Activated CD4-positive, alpha-beta T cell treated with anti-CD3 and anti-CD28 coated beads, Interleukin-2, amount 50 U/mL, for 1 hour (primary cell): ENCODE data around the gene MAPK8IP1.

ENCODE experiments used
- DNase-seq: peaks from one replicate; pipeline ENCODE4 v3.0.0-alpha.2; 2020

The MAPK8IP1 gene

GRCh38 chr11:45860764-45861510 is 24.5 kb upstream of the MAPK8IP1 start:
- DNase-seq = no peak

GRCh38 chr11:45864041-45864440 is 21.4 kb upstream of the MAPK8IP1 start:
- DNase-seq = no peak

DNA sequence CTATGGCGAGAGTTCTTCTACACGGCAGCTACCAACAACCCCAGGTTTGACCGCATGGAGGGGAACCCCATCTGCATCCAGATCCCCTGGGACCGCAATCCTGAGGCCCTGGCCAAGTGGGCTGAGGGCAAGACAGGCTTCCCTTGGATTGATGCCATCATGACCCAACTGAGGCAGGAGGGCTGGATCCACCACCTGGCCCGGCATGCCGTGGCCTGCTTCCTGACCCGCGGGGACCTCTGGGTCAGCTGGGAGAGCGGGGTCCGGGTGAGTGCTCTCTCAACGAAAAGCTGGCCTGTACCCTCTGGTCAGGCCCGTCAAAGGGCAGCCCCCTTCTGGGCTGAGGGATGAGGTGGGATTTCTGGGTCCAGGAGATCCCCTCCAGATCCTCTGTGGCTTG is 15.9 kb upstream of the MAPK8IP1 start:
- DNase-seq = no peak

- DNase-seq = no peak
Observed at GRCh38 chr11:45870706-45871105, 14.7 kb upstream of the MAPK8IP1 start.

DNA sequence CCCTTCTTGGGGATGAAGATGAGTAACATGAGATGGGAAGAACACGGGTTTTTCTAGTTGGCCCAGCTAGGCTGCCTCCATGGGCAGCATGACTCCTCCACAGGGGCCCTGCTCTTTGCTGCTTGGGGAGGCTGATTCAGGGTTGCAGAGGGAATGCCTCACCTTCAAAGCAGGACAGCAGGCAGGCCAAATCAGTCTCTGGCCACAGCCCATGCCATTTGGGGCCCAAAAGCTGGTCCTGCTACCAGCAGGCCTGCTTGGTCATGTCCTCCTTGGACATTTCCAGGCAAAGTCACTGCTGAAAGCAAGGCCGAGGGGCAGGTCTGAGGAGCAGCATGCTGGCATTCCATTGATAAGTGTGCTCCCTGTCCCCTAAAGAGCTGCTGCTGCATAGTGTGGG is 13.8 kb upstream of the MAPK8IP1 start:
- no peak for DNase-seq

DNA sequence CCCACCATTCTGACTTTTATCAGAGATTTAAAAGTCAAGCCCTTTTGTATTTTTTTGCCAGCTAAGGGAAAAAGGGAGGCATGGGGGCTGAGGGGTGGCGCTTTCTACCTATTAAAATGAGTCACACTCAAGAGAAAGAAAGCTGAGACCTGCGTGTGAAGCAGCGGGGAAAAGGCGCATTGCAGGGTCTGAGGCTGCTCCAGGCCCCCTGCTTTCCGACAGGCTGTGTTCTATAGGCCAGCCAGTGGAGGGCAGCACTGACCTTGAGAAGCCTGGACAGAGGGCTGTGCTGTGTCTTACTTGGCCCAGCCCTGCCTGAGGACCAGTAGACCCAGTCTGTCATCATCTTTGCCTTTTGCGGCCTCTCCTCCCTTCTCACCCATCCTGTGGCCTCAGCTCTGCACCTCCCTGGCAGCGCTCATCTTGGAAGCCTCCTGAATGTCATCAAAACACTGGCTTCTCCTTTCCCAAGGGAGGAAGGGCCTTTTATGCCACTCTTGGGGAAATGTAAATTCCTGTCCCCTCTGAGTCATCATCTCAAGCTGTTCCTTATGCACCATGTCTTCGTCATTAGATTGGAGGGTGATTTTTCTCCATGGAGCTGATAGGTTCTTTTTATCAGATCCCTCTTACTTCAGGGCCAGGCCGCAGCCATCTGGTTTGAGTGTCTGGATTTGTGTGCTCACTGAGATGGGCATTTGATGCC is 12.6 kb upstream of the MAPK8IP1 start:
- DNase-seq = peak; percentile 31

- DNase-seq = no peak
Observed at GRCh38 chr11:45876401-45876800, 9.1 kb upstream of the MAPK8IP1 start.

DNA sequence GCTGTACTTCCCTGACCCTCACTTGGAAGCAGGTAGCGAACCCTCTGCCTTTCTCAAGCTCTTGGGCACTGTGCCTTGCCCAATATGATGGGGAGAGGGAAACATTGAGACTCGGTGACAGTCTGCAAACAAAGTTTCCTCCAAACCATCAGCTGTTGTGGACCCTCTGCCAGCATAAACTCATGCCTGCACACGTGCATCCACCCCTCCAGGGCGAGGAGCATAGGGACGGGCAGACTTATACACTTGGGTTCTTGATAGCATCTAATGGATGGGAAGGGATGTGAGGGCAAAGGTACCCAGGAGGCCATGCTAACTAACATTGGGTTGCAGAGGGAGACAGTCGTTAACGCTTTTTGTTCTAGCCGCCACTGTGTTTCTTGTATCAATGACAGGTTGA is 8.2 kb upstream of the MAPK8IP1 start:
- DNase-seq = no peak

DNA sequence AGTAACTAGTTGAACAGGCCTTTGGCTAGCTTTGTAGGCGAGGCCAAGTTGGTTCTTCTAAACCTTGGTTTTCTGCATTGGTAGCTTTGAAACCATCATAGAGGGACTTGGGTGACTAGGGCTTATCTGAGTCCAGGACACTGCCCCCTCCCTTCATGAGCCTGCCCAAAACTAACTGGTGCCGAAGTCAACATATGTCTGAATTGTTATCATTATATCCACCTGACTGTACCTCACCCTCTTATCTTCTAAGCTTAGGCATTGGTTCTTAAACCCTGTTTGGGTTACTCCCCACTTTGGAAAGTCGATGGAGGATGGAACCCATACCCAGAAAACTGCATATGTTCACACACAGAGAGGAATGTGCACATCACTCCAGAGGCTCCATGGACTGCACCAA is 7.6 kb upstream of the MAPK8IP1 start:
- DNase-seq = no peak

GRCh38 chr11:45879803-45880686 is 5.4 kb upstream of the MAPK8IP1 start:
- no peak for DNase-seq

- no peak for DNase-seq
Observed at GRCh38 chr11:45880772-45881570, 4.5 kb upstream of the MAPK8IP1 start.

DNA sequence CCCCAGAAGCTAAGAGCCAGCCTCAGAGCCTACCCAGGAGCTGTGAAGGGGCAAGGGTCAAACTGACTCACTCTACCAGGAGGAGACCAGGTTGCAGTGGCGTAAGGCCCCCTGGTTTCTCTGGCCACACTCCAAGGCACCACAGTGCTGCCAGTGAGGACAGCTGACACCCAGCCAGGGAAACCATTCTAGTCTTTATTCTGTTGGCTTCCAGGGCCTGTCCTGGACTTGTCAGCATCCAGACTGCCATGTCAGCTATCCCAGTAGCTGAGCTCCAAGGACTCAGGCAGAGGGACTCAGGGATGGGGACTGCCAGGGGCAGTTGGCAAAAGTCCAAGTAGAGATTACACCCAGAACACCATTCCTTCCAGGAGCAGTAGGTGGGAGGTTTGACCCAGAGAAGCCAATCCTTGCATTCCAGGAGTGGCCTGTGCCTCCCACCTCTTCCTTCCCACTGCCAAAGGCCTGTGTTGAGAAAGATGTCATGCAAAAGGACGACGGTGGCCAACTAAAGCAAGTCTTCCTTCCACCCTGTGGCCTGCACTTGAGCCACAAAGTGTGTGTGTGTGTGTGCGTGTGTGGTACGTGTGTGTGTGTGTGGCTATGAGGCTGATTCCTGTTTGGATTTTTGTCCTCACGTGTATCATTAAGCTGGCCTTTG is 3.6 kb upstream of the MAPK8IP1 start:
- no peak for DNase-seq

- DNase-seq = no peak
Observed at GRCh38 chr11:45884596-45885185, 760 bp upstream of the MAPK8IP1 start.

GRCh38 chr11:45885921-45886721 is 670 bp downstream of the MAPK8IP1 start:
- no peak for DNase-seq

- DNase-seq = no peak
Observed at GRCh38 chr11:45886816-45887520, 1.5 kb downstream of the MAPK8IP1 start.

GRCh38 chr11:45887587-45887986 is 2.1 kb downstream of the MAPK8IP1 start:
- DNase-seq = no peak

DNA sequence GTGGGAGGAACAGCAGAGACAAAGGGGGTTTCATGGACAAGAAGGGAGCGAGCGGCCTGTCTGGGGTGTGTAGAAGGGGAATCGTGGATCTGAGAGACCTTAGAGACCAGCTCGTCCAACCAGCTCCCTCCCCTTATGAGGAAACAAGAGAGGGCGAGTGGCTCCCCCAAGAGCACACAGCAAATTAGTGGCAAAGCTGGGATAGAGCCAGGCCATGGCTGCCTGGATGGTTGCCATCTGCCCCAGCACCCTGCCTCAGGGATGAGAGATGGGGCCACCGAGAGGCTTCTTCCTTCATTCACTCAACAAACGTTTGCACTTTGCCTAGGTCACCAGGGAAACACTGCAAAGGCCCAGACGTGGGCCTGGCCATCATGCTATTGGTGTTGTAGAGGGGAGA is 4.1 kb downstream of the MAPK8IP1 start:
- no peak for DNase-seq

DNA sequence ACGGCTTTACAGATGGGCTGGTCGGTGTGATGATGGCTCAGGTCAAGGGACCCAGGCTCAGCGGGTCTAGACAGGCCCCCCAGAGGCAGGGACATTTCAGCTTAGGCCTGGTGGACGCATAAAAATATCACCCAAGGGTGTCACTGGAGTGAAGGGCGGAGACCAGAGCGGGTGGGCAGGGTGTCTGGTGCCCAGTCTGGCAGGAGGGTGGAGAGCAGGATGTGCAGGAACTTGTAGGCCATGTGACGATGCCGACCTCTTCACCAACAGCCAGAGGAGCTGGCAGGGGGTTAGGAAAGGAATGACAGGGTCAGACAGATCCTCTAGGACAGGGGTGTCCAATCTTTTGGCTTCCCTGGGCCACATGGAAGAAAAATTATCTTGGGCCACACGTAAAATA is 4.5 kb downstream of the MAPK8IP1 start:
- no peak for DNase-seq

- DNase-seq = no peak
Observed at GRCh38 chr11:45890886-45891550, 5.6 kb downstream of the MAPK8IP1 start.

- no peak for DNase-seq
Observed at GRCh38 chr11:45892856-45893255, 7.4 kb downstream of the MAPK8IP1 start.
